Activated naive CD8-positive, alpha-beta T cell treated with anti-CD3 and anti-CD28 coated beads for 36 hours (primary cell): ENCODE data around the gene GABARAPL1. TPM values are rescaled to one million over a fixed set of nuclear protein-coding genes. Genes with fewer than 3 reads are reported as not detected.

ENCODE experiments used
- DNase-seq: peaks from one replicate; pipeline ENCODE4 v3.0.0; 2021
- H3K27ac Mint-ChIP-seq: one replicate; pipeline ENCODE4 v1.8.0; 2022; ENCODE audit warnings: mild to moderate bottlenecking, moderate library complexity, mixed read lengths
- H3K27me3 Mint-ChIP-seq: one replicate; pipeline ENCODE4 v1.8.0; 2022; ENCODE audit warnings: mild to moderate bottlenecking, mixed read lengths
- H3K36me3 Mint-ChIP-seq: one replicate; pipeline ENCODE4 v1.8.0; 2021; ENCODE audit warnings: mild to moderate bottlenecking, mixed read lengths
- H3K4me1 Mint-ChIP-seq: one replicate; pipeline ENCODE4 v1.8.0; 2021; ENCODE audit warnings: mixed read lengths
- H3K4me3 Mint-ChIP-seq: one replicate; pipeline ENCODE4 v1.8.0; 2022; ENCODE audit warnings: mild to moderate bottlenecking, moderate library complexity, mixed read lengths
- H3K9me3 Mint-ChIP-seq: one replicate; pipeline ENCODE4 v1.8.0; 2022; ENCODE audit warnings: mixed read lengths
- total RNA-seq, 2 experiments: library from RNA; stranded (reverse); gene quantifications; one replicate each; pipeline ENCODE4 v1.2.3, GENCODE V29; 2021

The GABARAPL1 gene
- total RNA-seq, 2 experiments from 2014 or later = 6.0 to 7.2 TPM

DNA sequence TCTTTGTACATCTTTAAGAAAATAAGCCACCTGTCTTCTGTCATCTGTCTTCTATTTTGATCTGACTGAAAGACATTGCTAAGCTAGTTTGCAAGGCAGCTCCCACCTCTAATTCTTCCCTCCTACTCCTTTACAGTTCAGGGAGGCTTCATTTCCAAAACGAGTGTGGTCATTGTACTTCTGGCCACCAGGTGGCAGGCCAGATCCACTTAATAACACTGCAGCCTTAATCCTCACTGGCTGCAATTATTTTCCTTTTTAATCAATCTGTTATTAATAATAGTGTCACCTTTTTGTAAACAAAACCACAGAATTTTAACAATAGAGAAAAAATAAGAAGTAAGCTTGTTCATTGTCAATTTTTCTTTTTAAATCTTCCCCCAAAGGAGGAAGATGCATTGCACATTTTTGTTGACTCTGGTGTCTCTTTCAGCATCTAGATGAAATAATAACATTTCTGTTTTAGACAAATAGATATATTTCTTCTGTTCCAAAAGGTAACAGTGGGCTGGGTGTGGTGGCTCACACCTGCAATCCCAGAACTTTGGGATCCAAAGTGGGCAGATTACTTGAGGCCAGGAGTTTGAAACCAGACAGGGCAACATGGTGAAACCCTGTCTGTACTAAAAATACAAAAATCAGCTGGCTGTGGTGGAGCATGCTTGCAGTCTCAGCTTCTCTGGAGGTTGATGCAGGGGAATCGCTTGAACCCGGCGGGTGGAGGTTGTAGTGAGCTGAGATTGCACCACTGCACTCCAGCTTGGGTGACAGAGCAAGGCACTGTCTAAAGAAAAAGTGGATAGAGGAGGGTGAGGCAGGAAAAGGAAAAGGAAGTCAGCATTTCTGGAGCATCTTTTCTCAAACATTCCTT, 23.3 kb downstream of the GABARAPL1 start:
- peaks cover 18% of the 10 kb centered on the region for H3K4me1 Mint-ChIP-seq
- H3K9me3 Mint-ChIP-seq = peaks cover 15% of the 10 kb centered on the region
- H3K27me3 Mint-ChIP-seq = peaks cover 4% of the 10 kb centered on the region
- H3K27ac Mint-ChIP-seq = peak overlapping the region; percentile 62
- peaks cover 14% of the 10 kb centered on the region for H3K36me3 Mint-ChIP-seq
- H3K4me3 Mint-ChIP-seq = no peak overlapping the region
- DNase-seq = peak; percentile 26

DNA sequence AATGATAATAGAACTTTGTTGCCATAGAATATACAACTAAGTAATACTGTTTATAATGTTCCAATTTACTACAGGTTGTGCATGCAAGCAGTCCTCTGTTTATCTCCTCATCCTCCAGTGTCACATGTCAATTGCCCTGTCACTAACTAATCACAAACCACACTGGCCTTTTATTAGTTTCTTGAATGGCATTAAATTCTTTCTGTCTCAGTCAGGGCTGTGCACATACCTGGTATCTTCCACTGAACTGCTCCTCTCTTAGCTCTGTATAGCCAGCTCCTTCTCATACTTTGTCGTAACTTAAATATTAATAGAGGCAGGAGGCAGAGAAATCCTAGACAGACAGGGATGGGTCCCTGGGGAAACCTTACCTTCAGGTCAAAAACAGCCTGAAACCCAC, 24.0 kb downstream of the GABARAPL1 start:
- Mint-ChIP-seq H3K27ac (no peak overlapping the region), H3K9me3 (peaks cover 15% of the 10 kb centered on the region), H3K27me3 (peaks cover 4% of the 10 kb centered on the region), H3K36me3 (peaks cover 14% of the 10 kb centered on the region), H3K4me1 (peaks cover 20% of the 10 kb centered on the region), H3K4me3 (no peak overlapping the region)
- no peak for DNase-seq

DNA sequence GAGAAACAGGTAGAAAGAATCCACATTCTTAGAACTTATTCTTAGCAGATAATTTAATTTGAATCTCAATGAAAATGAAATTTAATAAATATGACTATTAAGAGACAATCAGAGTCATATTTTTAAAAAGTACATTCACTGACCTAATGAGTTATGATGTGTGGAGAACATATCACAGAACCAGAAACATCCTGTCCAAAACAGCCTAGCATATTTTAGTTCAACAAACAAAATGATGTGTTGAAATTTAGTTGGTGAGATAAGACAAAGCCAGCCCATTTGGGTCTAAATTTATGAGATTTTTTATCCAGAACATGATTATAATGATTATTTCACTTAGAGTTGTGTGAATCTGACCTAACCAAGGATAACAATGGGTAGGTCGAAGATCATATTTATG, 25.8 kb downstream of the GABARAPL1 start:
- Mint-ChIP-seq H3K36me3 (peaks cover 14% of the 10 kb centered on the region), H3K9me3 (peaks cover 17% of the 10 kb centered on the region), H3K27me3 (peaks cover 4% of the 10 kb centered on the region), H3K27ac (no peak overlapping the region), H3K4me3 (no peak overlapping the region), H3K4me1 (peaks cover 29% of the 10 kb centered on the region)
- no peak for DNase-seq

DNA sequence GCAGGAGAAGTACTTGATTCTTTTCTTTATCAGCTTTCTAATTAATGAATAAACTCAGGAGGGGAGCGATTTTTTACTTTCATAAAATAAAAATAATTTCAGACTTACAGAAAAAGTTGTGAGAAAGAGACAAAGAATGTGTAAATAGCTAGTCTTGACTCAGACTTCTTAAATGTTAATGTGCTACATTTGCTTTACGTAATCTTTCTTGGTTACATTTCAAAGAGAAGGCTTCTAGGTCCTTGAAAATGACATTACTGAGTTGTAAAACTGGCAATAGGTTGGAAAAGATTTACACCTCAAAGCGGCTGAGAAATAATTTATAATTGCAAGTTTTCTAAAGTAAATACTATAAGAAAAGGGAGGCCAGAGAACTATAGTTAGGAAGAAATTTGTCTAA, 28.6 kb downstream of the GABARAPL1 start:
- no peaks in the 10 kb centered on the region for H3K36me3 Mint-ChIP-seq
- peaks cover 3% of the 10 kb centered on the region for H3K9me3 Mint-ChIP-seq
- peaks cover 31% of the 10 kb centered on the region for H3K4me1 Mint-ChIP-seq
- H3K27me3 Mint-ChIP-seq = peaks cover 4% of the 10 kb centered on the region
- no peak overlapping the region for H3K27ac Mint-ChIP-seq
- DNase-seq = no peak
- no peak overlapping the region for H3K4me3 Mint-ChIP-seq

DNA sequence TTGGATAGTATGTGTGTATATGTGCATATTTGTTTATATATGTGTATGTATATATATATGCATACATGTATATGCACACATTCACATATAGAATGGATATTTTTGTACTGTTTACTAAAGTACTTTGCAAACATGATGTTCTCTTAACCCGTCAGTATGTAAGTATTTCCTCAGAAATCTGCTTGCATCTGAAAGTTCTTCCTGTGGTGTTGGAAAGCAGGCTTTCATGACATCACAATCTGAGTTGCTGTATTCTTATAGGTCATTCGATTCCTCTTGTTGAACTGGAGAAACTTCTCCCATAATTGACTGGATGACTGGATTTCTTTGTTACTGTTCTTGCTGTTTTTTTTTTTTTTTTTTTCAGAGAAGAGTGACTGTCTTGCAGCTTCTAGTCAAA, 29.1 kb downstream of the GABARAPL1 start:
- Mint-ChIP-seq H3K4me3 (no peak overlapping the region), H3K27me3 (peaks cover 4% of the 10 kb centered on the region), H3K9me3 (peaks cover 3% of the 10 kb centered on the region), H3K36me3 (no peaks in the 10 kb centered on the region), H3K27ac (no peak overlapping the region), H3K4me1 (peaks cover 27% of the 10 kb centered on the region)
- DNase-seq = no peak

DNA sequence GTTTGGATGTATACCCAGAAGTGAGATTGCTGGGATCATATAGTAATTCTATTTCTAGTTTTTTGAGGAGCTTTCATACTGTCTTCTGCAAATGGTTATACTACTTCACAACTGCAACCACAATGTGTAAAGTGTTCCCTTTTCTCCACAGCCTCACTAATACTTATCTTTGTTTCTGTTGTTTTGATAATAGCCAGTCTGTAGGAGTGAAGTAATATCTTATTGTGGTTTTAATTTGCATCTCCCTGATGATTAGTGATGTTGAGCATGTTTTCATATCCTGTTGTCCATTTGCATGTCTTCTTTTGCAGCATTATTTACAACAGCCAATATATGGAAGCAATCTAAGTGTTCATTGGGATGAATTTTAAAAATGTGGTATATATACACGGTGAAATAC, 29.9 kb downstream of the GABARAPL1 start:
- H3K27ac Mint-ChIP-seq = no peak overlapping the region
- DNase-seq = no peak
- no peaks in the 10 kb centered on the region for H3K36me3 Mint-ChIP-seq
- H3K4me1 Mint-ChIP-seq = peaks cover 27% of the 10 kb centered on the region
- no peak overlapping the region for H3K4me3 Mint-ChIP-seq
- H3K9me3 Mint-ChIP-seq = peaks cover 3% of the 10 kb centered on the region
- H3K27me3 Mint-ChIP-seq = peaks cover 4% of the 10 kb centered on the region

DNA sequence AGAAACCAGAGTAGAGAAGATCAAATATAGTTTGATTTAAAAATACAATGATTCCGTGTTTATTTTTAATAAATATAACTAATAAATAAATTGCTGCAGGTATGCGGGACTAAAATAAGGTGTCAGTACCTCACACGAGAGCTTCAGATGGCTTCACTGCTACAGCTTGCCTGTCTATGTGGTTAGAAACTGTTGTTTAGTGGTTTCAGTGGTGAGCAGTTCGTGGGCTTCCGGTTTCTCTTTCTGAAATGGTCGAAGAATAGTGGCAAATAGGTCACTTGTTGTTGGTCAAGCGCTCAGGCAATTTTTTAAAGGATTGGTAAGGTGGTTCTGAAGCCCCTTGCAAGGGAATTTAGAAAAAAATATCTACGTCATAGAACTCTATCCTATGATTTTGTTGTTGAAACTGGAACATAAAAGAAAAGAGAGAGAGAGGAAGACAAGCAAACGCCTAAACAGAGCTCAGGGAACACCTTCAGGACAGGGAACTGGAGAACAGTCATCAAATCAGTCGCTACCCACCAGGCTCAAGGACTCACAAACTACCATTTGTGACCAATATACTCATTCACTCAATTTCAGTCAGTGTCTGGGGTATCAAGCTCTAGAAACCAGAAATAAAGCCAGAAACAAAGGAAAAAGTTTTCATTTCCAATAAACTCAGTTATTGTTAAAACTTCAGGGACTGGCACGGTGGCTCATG, 31.3 kb downstream of the GABARAPL1 start:
- H3K36me3 Mint-ChIP-seq = no peaks in the 10 kb centered on the region
- peak overlapping the region; percentile 56 for H3K4me3 Mint-ChIP-seq
- DNase-seq = no peak
- H3K9me3 Mint-ChIP-seq = peaks cover 3% of the 10 kb centered on the region
- H3K4me1 Mint-ChIP-seq = peaks cover 30% of the 10 kb centered on the region
- peak overlapping the region; percentile 64 for H3K27ac Mint-ChIP-seq
- H3K27me3 Mint-ChIP-seq = peaks cover 4% of the 10 kb centered on the region

DNA sequence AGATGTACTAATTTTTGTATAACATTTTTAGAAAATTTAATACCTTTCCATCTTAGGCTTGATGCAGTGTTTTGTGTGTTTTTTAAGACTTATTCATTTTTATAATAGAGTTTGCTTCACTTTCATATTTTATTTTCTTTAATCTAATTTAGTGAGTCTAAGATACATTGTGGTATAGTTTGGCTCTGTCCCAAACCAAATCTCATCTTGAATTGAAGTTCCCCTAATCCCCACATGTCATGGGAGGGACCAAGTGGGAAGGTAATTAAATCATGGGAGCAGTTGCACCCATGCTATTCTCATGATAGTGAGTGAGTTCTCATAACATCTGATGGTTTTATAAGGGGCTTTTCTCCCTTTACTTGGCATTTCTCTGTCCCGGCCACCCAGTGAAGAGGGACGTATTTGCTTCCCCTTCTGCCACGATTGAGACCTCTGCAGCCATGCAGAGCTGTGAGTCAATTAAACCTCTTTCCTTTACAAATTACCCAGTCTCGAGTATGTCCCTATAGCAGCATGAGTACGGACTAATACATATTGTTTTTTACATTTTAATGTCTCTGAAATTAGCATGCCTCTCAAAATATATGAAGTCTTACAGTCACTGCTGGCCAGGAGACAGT, 34.9 kb downstream of the GABARAPL1 start:
- Mint-ChIP-seq H3K4me3 (no peak overlapping the region), H3K27ac (no peak overlapping the region), H3K27me3 (no peaks in the 10 kb centered on the region), H3K9me3 (peaks cover 3% of the 10 kb centered on the region), H3K4me1 (peaks cover 34% of the 10 kb centered on the region), H3K36me3 (no peaks in the 10 kb centered on the region)
- no peak for DNase-seq

DNA sequence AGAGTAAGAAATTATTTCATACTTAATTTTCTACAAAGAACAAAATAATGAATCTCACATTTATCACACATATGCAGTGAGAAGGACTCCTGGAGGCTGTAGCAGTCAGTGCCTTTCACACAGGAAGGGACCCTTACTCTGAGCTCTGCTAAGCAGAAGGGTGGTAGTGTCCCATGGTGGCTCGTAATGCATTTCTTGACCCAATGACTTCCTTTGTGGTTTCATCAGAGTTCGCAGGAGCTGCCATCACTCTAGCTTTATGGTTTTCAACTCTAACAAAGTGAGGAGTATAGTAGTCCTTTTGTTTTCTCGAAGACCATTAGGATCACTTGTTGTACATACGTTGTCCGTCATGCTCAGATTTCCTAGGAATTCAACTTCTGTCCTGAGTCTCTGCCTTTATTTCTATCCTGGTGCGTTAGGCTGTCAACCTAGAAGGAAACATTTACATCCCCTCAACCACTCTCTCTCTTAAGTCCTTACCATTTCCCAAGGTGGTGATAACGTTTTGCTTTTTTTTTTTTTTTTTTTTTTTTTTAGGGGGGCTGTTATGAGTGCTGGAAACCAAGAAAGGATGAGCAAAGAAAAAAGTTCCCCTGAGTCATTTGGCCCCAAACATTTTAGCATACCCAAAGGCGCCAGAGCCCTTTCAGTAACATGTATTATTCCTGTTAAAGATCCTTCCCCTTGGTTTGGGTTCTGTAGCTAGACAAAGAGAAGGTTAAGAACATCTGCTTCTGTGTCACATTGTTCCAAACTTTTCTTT, 37.2 kb downstream of the GABARAPL1 start:
- H3K9me3 Mint-ChIP-seq = peaks cover 3% of the 10 kb centered on the region
- peaks cover 1% of the 10 kb centered on the region for H3K36me3 Mint-ChIP-seq
- no peaks in the 10 kb centered on the region for H3K27me3 Mint-ChIP-seq
- no peak for DNase-seq
- peak overlapping the region; percentile 13 for H3K27ac Mint-ChIP-seq
- no peak overlapping the region for H3K4me3 Mint-ChIP-seq
- H3K4me1 Mint-ChIP-seq = peaks cover 22% of the 10 kb centered on the region

DNA sequence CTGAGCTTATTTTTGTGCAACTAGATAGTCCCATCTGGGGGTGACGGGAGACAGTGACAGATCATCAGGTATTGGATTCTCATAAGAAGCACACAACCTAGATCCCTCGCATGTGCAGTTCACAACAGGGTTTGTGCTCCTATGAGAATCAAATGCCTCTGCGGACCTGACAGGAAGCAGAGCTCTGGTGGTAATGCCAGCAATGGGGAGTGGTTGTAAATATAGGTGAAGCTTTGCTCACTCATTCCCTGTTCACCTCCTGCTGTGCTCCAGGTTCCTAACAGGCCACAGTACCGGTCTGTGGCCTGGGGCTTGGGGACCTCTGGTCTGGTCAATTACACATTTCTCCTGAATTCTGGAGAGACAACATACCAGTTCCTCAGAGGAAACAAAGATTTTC, 39.0 kb downstream of the GABARAPL1 start:
- Mint-ChIP-seq H3K27me3 (no peaks in the 10 kb centered on the region), H3K9me3 (peaks cover 13% of the 10 kb centered on the region), H3K36me3 (peaks cover 5% of the 10 kb centered on the region), H3K27ac (no peak overlapping the region), H3K4me3 (no peak overlapping the region), H3K4me1 (peaks cover 22% of the 10 kb centered on the region)
- no peak for DNase-seq

DNA sequence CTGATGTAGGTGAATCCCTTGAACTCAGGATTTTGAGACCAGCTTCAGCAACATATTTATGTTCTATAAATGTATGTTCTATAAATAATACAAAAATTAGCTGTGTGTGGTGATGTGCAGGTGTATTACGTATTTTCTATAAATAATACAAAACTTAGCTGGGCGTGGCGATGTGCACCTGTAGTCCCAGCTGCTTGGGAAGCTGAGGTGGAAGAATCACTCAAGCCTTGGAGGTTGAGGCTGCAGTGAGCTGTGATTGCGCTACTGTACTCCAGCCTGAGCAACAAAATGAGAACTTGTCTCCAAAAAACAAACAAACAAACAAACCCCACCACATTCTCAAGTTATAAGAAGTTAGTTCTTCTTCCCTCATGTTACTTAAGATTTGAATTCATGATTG, 39.5 kb downstream of the GABARAPL1 start:
- Mint-ChIP-seq H3K9me3 (peaks cover 13% of the 10 kb centered on the region), H3K27ac (no peak overlapping the region)

DNA sequence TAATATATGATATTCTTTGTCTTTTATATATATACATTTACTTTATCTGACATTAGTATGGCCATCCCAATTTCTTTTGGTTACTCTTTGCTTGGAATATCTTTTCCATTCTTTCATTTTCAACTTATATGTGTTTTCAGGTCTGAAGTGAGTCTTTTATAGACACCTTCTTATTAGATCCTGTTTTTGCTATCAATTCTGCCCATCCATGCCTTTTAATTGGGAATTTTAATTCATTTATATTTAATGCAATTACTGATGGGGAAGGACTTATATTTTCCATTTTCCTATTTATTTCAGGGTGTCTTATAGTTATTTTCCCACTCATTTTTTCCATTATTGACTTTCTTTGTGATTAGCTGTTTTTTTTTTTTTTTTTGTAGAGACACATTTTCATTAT, 43.4 kb downstream of the GABARAPL1 start:
- no peak for DNase-seq
- H3K36me3 Mint-ChIP-seq = peaks cover 5% of the 10 kb centered on the region
- H3K4me3 Mint-ChIP-seq = no peak overlapping the region
- no peaks in the 10 kb centered on the region for H3K4me1 Mint-ChIP-seq
- H3K27ac Mint-ChIP-seq = no peak overlapping the region
- no peaks in the 10 kb centered on the region for H3K27me3 Mint-ChIP-seq
- peaks cover 18% of the 10 kb centered on the region for H3K9me3 Mint-ChIP-seq

More for the DNA sequence above, 39.5 kb downstream of the GABARAPL1 start:
- DNase-seq = no peak
- Mint-ChIP-seq H3K4me1 (peaks cover 19% of the 10 kb centered on the region), H3K36me3 (peaks cover 5% of the 10 kb centered on the region), H3K4me3 (no peak overlapping the region), H3K27me3 (no peaks in the 10 kb centered on the region)

DNA sequence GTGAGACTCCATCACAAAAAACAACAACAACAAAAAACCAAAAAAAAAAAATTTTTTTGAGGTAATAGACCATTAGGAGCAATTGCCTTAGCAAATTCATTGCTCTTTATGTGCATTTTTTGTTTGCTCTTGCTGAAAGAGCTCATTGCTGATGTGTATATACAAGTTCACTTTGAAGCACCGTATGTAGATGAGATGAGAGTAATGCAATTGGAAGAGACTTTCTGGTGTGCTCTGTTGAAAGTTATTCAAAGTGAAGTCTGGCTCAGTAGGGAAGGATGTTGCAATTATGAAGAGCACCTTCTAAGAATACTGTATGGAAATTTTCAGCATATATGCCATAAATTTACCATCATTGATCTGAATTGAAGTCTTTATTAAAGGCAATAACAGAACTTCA, 48.2 kb downstream of the GABARAPL1 start:
- no peaks in the 10 kb centered on the region for H3K27me3 Mint-ChIP-seq
- DNase-seq = no peak
- H3K27ac Mint-ChIP-seq = no peak overlapping the region
- no peaks in the 10 kb centered on the region for H3K36me3 Mint-ChIP-seq
- H3K4me1 Mint-ChIP-seq = no peaks in the 10 kb centered on the region
- no peak overlapping the region for H3K4me3 Mint-ChIP-seq
- peaks cover 9% of the 10 kb centered on the region for H3K9me3 Mint-ChIP-seq

DNA sequence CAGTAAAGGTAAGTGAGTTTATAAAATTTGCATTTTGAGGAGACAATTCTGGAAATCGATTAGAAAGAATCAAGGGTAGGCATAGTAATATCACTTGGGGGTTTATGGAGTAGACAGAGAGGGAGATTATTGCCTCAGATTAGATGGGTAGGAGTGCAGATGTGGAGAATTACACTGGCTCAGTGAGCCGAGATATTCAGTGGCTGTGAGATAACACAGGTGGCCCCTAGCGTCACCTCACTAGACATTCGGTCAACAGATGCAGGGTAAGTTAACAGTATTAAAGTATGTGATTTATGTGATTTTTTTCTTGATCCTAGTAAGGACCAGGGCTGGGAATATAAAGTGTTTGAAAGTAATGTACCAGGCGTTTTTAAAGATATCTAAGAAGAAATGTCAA, 55.4 kb downstream of the GABARAPL1 start:
- Mint-ChIP-seq H3K4me3 (no peak overlapping the region), H3K27ac (no peak overlapping the region), H3K27me3 (no peaks in the 10 kb centered on the region), H3K4me1 (no peaks in the 10 kb centered on the region), H3K36me3 (no peaks in the 10 kb centered on the region), H3K9me3 (no peaks in the 10 kb centered on the region)
- no peak for DNase-seq

DNA sequence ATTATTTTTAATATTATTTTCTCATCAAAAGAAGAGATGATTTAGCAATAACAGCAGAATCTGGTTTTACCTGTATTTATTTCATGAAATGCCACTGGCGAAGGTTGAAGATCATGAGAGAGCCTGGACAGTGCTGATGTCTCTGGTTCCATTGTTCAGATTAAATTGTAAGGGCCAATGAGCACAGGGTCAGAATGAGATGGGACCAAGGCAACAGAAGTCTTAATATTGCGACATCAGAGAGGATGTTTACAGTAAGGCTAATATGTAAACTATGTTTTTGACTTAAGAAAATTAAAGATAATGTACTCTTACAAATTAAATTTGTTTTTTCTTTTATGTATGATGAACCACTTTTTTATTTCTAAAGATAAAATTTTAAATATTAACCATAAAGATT, 59.8 kb downstream of the GABARAPL1 start:
- H3K27ac Mint-ChIP-seq = no peak overlapping the region
- H3K36me3 Mint-ChIP-seq = peaks cover 4% of the 10 kb centered on the region
- H3K9me3 Mint-ChIP-seq = peaks cover 4% of the 10 kb centered on the region
- DNase-seq = no peak
- no peaks in the 10 kb centered on the region for H3K27me3 Mint-ChIP-seq
- H3K4me3 Mint-ChIP-seq = no peak overlapping the region
- peaks cover 8% of the 10 kb centered on the region for H3K4me1 Mint-ChIP-seq
